Measurements from ENCODE around the gene HADHA. TPM values are rescaled to one million over a fixed set of nuclear protein-coding genes. Genes with fewer than 3 reads are reported as not detected.
A peak's percentile ranks its signal among the peaks of the same experiment; 100 is the strongest.

HADHA gene
- polyA plus RNA-seq (34.3 and 40.0 TPM in 2 replicates), polyA minus RNA-seq (74.0 and 80.9 TPM in 2 replicates)

DNA sequence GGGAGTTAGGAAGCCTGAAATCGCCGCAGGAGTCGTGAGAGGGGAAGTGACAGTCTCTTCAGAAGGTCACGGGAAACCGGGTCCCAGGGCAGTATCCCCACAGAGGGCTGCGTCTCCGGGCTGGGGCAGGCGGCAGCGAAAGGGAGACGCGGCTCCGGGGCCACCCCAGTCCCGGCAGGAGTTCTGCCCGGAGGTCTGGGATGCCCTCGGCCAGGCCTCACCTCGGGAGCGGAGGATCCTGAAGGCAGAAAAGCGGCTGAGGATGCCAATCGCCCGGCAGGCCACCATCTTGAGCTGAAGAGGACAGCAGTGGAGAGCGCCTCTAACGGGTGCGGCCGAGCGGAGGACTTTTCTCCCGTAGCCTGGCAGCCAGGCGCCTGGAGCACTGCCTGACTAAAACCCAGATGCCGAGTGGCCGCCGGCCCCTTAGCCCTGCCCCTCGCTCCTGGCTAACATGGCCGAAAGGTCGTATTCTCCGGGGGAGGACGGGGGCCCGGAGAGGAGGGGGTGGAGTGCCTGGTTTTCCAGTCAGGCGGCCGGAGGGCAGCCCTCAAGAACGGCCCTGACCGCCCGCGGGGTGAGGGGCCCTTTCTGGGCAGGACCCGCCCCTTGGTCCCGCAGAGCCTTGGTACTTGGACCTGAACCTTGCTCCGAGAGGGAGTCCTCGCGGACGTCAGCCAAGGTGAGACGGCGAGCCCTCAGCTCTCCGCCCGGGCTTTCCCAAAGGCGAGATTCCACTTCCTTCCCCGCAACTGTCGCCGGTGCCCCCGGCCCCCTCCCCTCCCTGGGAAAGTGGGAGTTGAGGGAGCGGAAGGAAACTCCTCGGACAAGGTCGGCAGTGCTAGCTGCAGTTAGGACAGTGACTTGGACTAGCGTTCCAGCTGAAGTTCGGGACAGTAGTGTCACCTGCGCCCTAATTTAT is at the start of gene HADHA, which contains the start of gene HADHB:
Gene HADHA (minus strand): TSS at position 324 of the 922 bp plus-strand sequence. CDS start 36 bp downstream, at position 288.
Gene HADHB (plus strand): TSS at position 631 of the 922 bp plus-strand sequence. CDS start 9,316 bp downstream, outside the sequence.
- H3K4me2 ChIP-seq (ENCODE audit: low read length): peak within 1 kb of the TSS; percentile 87
- H3K27ac ChIP-seq (ENCODE audit: low read length): peak within 1 kb of the TSS; percentile 94
- H3F3A ChIP-seq (ENCODE audit: insufficient read depth, low read length, poor library complexity, severe bottlenecking): peaks cover 4% of the 10 kb centered on the region
- H3K79me2 ChIP-seq (replicated peaks; ENCODE audit: insufficient read depth, low read length): peaks cover 79% of the 10 kb centered on the region
- H3K9me3 ChIP-seq (ENCODE audit: low read length): no peaks in the 10 kb centered on the region
- peak within 1 kb of the TSS; percentile 78 for H3K4me3 ChIP-seq (ENCODE audit: low read length)
- H3K9me2 ChIP-seq (ENCODE audit: insufficient read depth, low read length): no peaks in the 10 kb centered on the region
- H4K20me1 ChIP-seq (ENCODE audit: insufficient read depth): no peaks in the 10 kb centered on the region
- H2AFZ ChIP-seq (ENCODE audit: low read depth, low read length): peak within 1 kb of the TSS; percentile 69
- peak within 1 kb of the TSS; percentile 88 for H3K9ac ChIP-seq (ENCODE audit: low read length)
- TF ChIP-seq MXI1 (conservative IDR thresholded peaks at IDR 0.05; ENCODE audit: poor library complexity, severe bottlenecking) (peak; percentile 55), POLR2AphosphoS5 (IDR thresholded peaks at IDR 0.05) (peak; percentile 51), EZH2 (IDR thresholded peaks at IDR 0.05; ENCODE audit: borderline replicate concordance, insufficient read depth, low read length, poor library complexity, severe bottlenecking) (no peak), EP300 (conservative IDR thresholded peaks at IDR 0.05; ENCODE audit: poor library complexity, severe bottlenecking) (peak; percentile 51), RAD21 (conservative IDR thresholded peaks at IDR 0.05) (no peak), TAF1 (IDR thresholded peaks at IDR 0.05; ENCODE audit: low read depth) (no peak), SMC3 (conservative IDR thresholded peaks at IDR 0.05; ENCODE audit: poor library complexity) (peak; percentile 47)
- TF ChIP-seq, protein P1, sequence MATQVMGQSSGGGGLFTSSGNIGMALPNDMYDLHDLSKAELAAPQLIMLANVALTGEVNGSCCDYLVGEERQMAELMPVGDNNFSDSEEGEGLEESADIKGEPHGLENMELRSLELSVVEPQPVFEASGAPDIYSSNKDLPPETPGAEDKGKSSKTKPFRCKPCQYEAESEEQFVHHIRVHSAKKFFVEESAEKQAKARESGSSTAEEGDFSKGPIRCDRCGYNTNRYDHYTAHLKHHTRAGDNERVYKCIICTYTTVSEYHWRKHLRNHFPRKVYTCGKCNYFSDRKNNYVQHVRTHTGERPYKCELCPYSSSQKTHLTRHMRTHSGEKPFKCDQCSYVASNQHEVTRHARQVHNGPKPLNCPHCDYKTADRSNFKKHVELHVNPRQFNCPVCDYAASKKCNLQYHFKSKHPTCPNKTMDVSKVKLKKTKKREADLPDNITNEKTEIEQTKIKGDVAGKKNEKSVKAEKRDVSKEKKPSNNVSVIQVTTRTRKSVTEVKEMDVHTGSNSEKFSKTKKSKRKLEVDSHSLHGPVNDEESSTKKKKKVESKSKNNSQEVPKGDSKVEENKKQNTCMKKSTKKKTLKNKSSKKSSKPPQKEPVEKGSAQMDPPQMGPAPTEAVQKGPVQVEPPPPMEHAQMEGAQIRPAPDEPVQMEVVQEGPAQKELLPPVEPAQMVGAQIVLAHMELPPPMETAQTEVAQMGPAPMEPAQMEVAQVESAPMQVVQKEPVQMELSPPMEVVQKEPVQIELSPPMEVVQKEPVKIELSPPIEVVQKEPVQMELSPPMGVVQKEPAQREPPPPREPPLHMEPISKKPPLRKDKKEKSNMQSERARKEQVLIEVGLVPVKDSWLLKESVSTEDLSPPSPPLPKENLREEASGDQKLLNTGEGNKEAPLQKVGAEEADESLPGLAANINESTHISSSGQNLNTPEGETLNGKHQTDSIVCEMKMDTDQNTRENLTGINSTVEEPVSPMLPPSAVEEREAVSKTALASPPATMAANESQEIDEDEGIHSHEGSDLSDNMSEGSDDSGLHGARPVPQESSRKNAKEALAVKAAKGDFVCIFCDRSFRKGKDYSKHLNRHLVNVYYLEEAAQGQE (IDR thresholded peaks at IDR 0.05; ENCODE audit: borderline replicate concordance): no peak
- TF ChIP-seq, protein P2, sequence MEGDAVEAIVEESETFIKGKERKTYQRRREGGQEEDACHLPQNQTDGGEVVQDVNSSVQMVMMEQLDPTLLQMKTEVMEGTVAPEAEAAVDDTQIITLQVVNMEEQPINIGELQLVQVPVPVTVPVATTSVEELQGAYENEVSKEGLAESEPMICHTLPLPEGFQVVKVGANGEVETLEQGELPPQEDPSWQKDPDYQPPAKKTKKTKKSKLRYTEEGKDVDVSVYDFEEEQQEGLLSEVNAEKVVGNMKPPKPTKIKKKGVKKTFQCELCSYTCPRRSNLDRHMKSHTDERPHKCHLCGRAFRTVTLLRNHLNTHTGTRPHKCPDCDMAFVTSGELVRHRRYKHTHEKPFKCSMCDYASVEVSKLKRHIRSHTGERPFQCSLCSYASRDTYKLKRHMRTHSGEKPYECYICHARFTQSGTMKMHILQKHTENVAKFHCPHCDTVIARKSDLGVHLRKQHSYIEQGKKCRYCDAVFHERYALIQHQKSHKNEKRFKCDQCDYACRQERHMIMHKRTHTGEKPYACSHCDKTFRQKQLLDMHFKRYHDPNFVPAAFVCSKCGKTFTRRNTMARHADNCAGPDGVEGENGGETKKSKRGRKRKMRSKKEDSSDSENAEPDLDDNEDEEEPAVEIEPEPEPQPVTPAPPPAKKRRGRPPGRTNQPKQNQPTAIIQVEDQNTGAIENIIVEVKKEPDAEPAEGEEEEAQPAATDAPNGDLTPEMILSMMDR (IDR thresholded peaks at IDR 0.05; ENCODE audit: poor library complexity, severe bottlenecking): peak; percentile 69
- H3K36me3 ChIP-seq (ENCODE audit: insufficient read depth, low read length): no peaks in the 10 kb centered on the region
- no peaks in the 10 kb centered on the region for H3K27me3 ChIP-seq (ENCODE audit: insufficient read depth, low read depth, low read length)

GRCh38 chr2:26292646-26293045 is 48.2 kb upstream of the HADHA start:
- Histone ChIP-seq H3K4me3 (ENCODE audit: low read length) (no peak overlapping the region), H3K27me3 (ENCODE audit: insufficient read depth, low read depth, low read length) (no peaks in the 10 kb centered on the region), H3K9me2 (ENCODE audit: insufficient read depth, low read length) (no peaks in the 10 kb centered on the region), H3K9ac (ENCODE audit: low read length) (no peak overlapping the region), H3K4me2 (ENCODE audit: low read length) (no peak overlapping the region), H2AFZ (ENCODE audit: low read depth, low read length) (no peak overlapping the region), H3K36me3 (ENCODE audit: insufficient read depth, low read length) (peaks cover 2% of the 10 kb centered on the region), H3K79me2 (replicated peaks; ENCODE audit: insufficient read depth, low read length) (no peaks in the 10 kb centered on the region), H3K9me3 (ENCODE audit: low read length) (no peaks in the 10 kb centered on the region), H3K27ac (ENCODE audit: low read length) (no peak overlapping the region), H3F3A (ENCODE audit: insufficient read depth, low read length, poor library complexity, severe bottlenecking) (no peaks in the 10 kb centered on the region), H4K20me1 (ENCODE audit: insufficient read depth) (no peaks in the 10 kb centered on the region)
- TF ChIP-seq POLR2AphosphoS5 (IDR thresholded peaks at IDR 0.05) (no peak), EZH2 (IDR thresholded peaks at IDR 0.05; ENCODE audit: borderline replicate concordance, insufficient read depth, low read length, poor library complexity, severe bottlenecking) (no peak), RAD21 (conservative IDR thresholded peaks at IDR 0.05) (no peak), EP300 (conservative IDR thresholded peaks at IDR 0.05; ENCODE audit: poor library complexity, severe bottlenecking) (no peak), MXI1 (conservative IDR thresholded peaks at IDR 0.05; ENCODE audit: poor library complexity, severe bottlenecking) (no peak), TAF1 (IDR thresholded peaks at IDR 0.05; ENCODE audit: low read depth) (no peak), SMC3 (conservative IDR thresholded peaks at IDR 0.05; ENCODE audit: poor library complexity) (no peak)
- TF ChIP-seq, protein P1 (IDR thresholded peaks at IDR 0.05; ENCODE audit: borderline replicate concordance): no peak
- TF ChIP-seq, protein P2 (IDR thresholded peaks at IDR 0.05; ENCODE audit: poor library complexity, severe bottlenecking): no peak

Measured in neural cell (in vitro differentiated cells).